Astrocyte (in vitro differentiated cells and primary cell): Measurements from ENCODE around the gene CC2D1B. TPM values are rescaled to one million over a fixed set of nuclear protein-coding genes. Genes with fewer than 3 reads are reported as not detected.

ENCODE experiments used
- DNase-seq: peaks from one replicate; pipeline ENCODE4 v3.0.0-alpha.2; 2010; ENCODE audit warnings: low read depth
- FAIRE-seq: peaks from 2 replicates; lab custom pipeline; 2011; peaks lifted over from hg19 to GRCh38; lab: Jason Lieb, UNC
- H2AFZ ChIP-seq: 2 replicates; pipeline ENCODE4 v1.6.0; 2012; ENCODE audit warnings: low read depth, low read length, inconsistent platforms
- H3K27ac ChIP-seq: 2 replicates; pipeline ENCODE4 v1.5.1; 2011; ENCODE audit warnings: low read depth, low read length, inconsistent platforms
- H3K27me3 ChIP-seq: 2 replicates; pipeline ENCODE4 v1.6.0; 2011; ENCODE audit warnings: low read length, inconsistent platforms; ENCODE audit not compliant: insufficient read depth
- H3K36me3 ChIP-seq: 2 replicates; pipeline ENCODE4 v1.5.1; 2011; ENCODE audit warnings: low read length, inconsistent platforms; ENCODE audit not compliant: insufficient read depth
- H3K4me1 ChIP-seq: 2 replicates; pipeline ENCODE4 v1.5.1; 2011; ENCODE audit warnings: low read length, inconsistent platforms; ENCODE audit not compliant: insufficient read depth
- H3K4me2 ChIP-seq: 2 replicates; pipeline ENCODE4 v1.6.0; 2012; ENCODE audit warnings: low read length, inconsistent platforms
- H3K4me3 ChIP-seq: 2 replicates; pipeline ENCODE4 v1.5.1; 2011; ENCODE audit warnings: low read depth, mild to moderate bottlenecking, low read length, inconsistent platforms; ENCODE audit not compliant: insufficient read depth
- H3K79me2 ChIP-seq: 2 replicates; pipeline ENCODE4 v1.6.0; 2012; ENCODE audit warnings: mild to moderate bottlenecking, low read length, inconsistent platforms; ENCODE audit not compliant: insufficient read depth
- H3K9ac ChIP-seq: 2 replicates; pipeline ENCODE4 v1.6.0; 2012; ENCODE audit warnings: mild to moderate bottlenecking, low read length, inconsistent platforms
- H3K9me3 ChIP-seq: 2 replicates; pipeline ENCODE4 v1.5.1; 2012; ENCODE audit warnings: low read depth, mild to moderate bottlenecking, low read length, inconsistent platforms; ENCODE audit not compliant: insufficient read depth
- H4K20me1 ChIP-seq: 2 replicates; pipeline ENCODE4 v1.6.0; 2012; ENCODE audit warnings: low read length, inconsistent platforms; ENCODE audit not compliant: insufficient read depth
- H3K27ac Mint-ChIP-seq: one replicate; pipeline ENCODE4 v1.8.0; 2021; ENCODE audit warnings: mild to moderate bottlenecking, mixed read lengths; ENCODE audit not compliant: unreplicated experiment
- H3K27me3 Mint-ChIP-seq: one replicate; pipeline ENCODE4 v1.8.0; 2021; ENCODE audit warnings: low read depth, mixed read lengths; ENCODE audit not compliant: unreplicated experiment
- H3K36me3 Mint-ChIP-seq: one replicate; pipeline ENCODE4 v1.8.0; 2021; ENCODE audit warnings: low read depth, mixed read lengths; ENCODE audit not compliant: unreplicated experiment
- H3K4me1 Mint-ChIP-seq: one replicate; pipeline ENCODE4 v1.8.0; 2021; ENCODE audit warnings: low read depth, mixed read lengths; ENCODE audit not compliant: unreplicated experiment
- H3K4me3 Mint-ChIP-seq: one replicate; pipeline ENCODE4 v1.8.0; 2021; ENCODE audit warnings: mild to moderate bottlenecking, moderate library complexity, mixed read lengths; ENCODE audit not compliant: unreplicated experiment
- H3K9me3 Mint-ChIP-seq: one replicate; pipeline ENCODE4 v1.8.0; 2021; ENCODE audit warnings: mild to moderate bottlenecking, mixed read lengths; ENCODE audit not compliant: unreplicated experiment
- EZH2 ChIP-seq: IDR thresholded peaks from 2 replicates; pipeline ENCODE4 v1.6.1; 2012; ENCODE audit warnings: mild to moderate bottlenecking, low read length, inconsistent platforms; ENCODE audit not compliant: insufficient read depth
- total RNA-seq: library from RNA; stranded (reverse); gene quantifications from 2 replicates; pipeline ENCODE4 v1.2.1, GENCODE V29; 2021
- TF ChIP-seq, protein P1 (sequence below): IDR thresholded peaks from 2 replicates; pipeline ENCODE4 v1.5.1; 2011; ENCODE audit warnings: low read depth, mild to moderate bottlenecking, inconsistent platforms, low read length, moderate library complexity; ENCODE audit not compliant: insufficient read depth

CC2D1B gene
- total RNA-seq, 1 donor from 2014 or later, result 25.6 TPM

DNA sequence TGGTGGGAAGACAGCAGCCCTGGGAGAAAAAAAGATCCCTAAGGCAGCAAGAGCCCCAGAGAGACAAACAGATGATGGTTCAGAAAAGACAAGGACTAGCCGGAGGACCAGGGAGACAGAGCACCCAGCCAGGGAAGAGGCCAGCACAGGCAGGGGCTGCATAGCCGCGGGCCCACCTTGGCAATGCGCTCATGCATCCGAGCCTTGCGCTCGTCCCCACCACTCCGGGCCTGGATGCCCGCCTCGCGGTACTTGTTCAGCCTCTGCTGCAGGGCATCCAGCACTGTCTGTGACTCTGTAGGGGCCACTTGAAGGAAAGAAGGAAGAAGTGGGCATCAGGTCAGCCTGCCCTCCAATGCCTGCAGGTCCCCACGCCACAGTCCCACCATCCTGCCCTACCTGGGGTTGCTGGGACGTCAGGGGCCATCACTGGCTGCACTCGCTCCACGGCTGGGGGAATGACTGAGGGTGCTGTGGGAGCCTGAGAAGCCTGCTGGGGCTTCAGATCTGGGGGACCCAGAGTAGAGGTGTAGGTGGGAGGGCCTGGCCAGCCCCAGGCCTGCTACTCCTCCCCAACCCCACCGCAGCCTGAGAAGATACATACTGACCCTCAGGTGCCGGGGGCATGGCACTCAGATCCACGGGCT lies 7.0 kb downstream of the CC2D1B start:
- peaks cover 38% of the 10 kb centered on the region for H4K20me1 ChIP-seq
- peaks cover 35% of the 10 kb centered on the region for H3K36me3 Mint-ChIP-seq
- no peak overlapping the region for H3K27ac Mint-ChIP-seq
- H3K4me1 ChIP-seq, result no peaks in the 10 kb centered on the region
- H3K27ac ChIP-seq, result no peak overlapping the region
- no peak overlapping the region for H3K4me3 Mint-ChIP-seq
- H3K4me3 ChIP-seq, result no peak overlapping the region
- H3K4me1 Mint-ChIP-seq, result no peaks in the 10 kb centered on the region
- H3K9ac ChIP-seq, result no peak overlapping the region
- H3K9me3 Mint-ChIP-seq, result no peaks in the 10 kb centered on the region
- TF ChIP-seq EZH2, result no peak
- TF ChIP-seq, protein P1, sequence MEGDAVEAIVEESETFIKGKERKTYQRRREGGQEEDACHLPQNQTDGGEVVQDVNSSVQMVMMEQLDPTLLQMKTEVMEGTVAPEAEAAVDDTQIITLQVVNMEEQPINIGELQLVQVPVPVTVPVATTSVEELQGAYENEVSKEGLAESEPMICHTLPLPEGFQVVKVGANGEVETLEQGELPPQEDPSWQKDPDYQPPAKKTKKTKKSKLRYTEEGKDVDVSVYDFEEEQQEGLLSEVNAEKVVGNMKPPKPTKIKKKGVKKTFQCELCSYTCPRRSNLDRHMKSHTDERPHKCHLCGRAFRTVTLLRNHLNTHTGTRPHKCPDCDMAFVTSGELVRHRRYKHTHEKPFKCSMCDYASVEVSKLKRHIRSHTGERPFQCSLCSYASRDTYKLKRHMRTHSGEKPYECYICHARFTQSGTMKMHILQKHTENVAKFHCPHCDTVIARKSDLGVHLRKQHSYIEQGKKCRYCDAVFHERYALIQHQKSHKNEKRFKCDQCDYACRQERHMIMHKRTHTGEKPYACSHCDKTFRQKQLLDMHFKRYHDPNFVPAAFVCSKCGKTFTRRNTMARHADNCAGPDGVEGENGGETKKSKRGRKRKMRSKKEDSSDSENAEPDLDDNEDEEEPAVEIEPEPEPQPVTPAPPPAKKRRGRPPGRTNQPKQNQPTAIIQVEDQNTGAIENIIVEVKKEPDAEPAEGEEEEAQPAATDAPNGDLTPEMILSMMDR, result no peak
- H3K9me3 ChIP-seq, result no peaks in the 10 kb centered on the region
- no peak for FAIRE-seq
- H2AFZ ChIP-seq, result no peak overlapping the region
- peaks cover 18% of the 10 kb centered on the region for H3K79me2 ChIP-seq
- no peak overlapping the region for H3K4me2 ChIP-seq
- H3K27me3 ChIP-seq, result no peaks in the 10 kb centered on the region
- H3K27me3 Mint-ChIP-seq, result no peaks in the 10 kb centered on the region
- peaks cover 49% of the 10 kb centered on the region for H3K36me3 ChIP-seq
- DNase-seq, result no peak

DNA sequence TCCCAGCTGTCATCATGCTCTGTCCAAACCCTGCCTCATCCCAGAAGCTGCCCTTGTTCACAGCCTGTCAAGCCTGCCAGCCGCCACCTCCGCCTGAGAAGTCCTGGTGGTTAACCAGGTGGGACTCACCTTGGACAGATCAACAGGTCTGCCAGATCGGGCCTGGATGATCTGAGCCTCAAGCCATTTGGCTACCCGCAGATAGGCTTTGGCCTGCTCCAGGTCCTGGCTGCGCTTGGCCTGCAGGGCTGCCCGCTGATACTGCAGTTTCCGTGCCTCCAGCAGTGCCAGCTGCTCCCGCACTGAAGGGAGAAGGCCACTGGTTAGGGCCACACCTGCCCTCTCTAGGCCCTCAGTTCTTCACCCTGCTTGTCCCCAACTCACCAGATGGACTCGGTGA lies 8.6 kb downstream of the CC2D1B start:
- no peaks in the 10 kb centered on the region for H3K27me3 Mint-ChIP-seq
- no peak overlapping the region for H3K27ac Mint-ChIP-seq
- Histone ChIP-seq H3K36me3 (peaks cover 56% of the 10 kb centered on the region), H3K9me3 (no peaks in the 10 kb centered on the region), H3K27ac (no peak overlapping the region), H3K4me1 (no peaks in the 10 kb centered on the region), H3K9ac (no peak overlapping the region), H4K20me1 (peaks cover 32% of the 10 kb centered on the region), H2AFZ (no peak overlapping the region), H3K79me2 (peaks cover 7% of the 10 kb centered on the region), H3K4me3 (no peak overlapping the region), H3K4me2 (no peak overlapping the region), H3K27me3 (no peaks in the 10 kb centered on the region)
- no peak for TF ChIP-seq EZH2
- TF ChIP-seq, protein P1, result no peak
- H3K36me3 Mint-ChIP-seq, result peaks cover 38% of the 10 kb centered on the region
- no peaks in the 10 kb centered on the region for H3K9me3 Mint-ChIP-seq
- DNase-seq, result no peak
- FAIRE-seq, result no peak
- H3K4me3 Mint-ChIP-seq, result no peak overlapping the region
- no peaks in the 10 kb centered on the region for H3K4me1 Mint-ChIP-seq

DNA sequence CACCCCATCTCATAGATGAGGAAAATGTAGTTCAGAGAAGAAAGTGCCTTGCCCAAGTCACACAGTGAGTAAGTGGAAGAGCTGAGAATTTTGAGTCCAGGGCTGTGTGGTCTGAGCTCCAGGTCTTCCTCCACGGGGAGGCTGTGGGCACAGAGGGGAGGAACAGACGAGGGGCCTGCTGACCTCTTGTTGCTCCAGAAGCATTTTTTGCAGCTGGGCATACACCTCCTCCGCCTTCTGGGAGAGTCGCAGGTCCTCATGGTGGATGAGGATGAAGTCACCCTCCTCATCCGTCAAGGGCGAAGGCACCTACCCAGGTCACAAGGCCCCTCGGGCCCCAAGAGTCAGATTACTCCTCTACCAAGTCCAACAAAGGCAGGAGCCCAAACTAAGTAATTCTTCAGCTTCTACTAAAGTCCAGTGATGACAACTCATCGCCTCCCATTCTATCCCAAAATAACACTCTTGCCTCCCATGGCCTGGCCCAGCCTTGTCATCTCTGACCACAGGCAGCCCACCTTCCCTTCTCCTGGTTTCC lies 9.1 kb downstream of the CC2D1B start:
- Histone ChIP-seq H3K4me2 (no peak overlapping the region), H2AFZ (no peak overlapping the region), H3K4me1 (no peaks in the 10 kb centered on the region), H3K9ac (no peak overlapping the region), H3K36me3 (peaks cover 51% of the 10 kb centered on the region), H3K27me3 (no peaks in the 10 kb centered on the region), H4K20me1 (peaks cover 29% of the 10 kb centered on the region), H3K79me2 (peaks cover 2% of the 10 kb centered on the region), H3K9me3 (no peaks in the 10 kb centered on the region), H3K4me3 (no peak overlapping the region), H3K27ac (no peak overlapping the region)
- Mint-ChIP-seq H3K4me3 (no peak overlapping the region), H3K36me3 (peaks cover 39% of the 10 kb centered on the region), H3K27ac (no peak overlapping the region), H3K9me3 (no peaks in the 10 kb centered on the region), H3K27me3 (no peaks in the 10 kb centered on the region), H3K4me1 (no peaks in the 10 kb centered on the region)
- DNase-seq (no peak), FAIRE-seq (no peak)
- TF ChIP-seq EZH2, result no peak
- TF ChIP-seq, protein P1, result no peak
